Eye (tissue), 1 donor: Measurements from ENCODE around the gene UBR1.

Experiments
- DNase-seq: peaks from one replicate; pipeline ENCODE4 v3.0.0-alpha.2; 2015

UBR1 gene

DNA sequence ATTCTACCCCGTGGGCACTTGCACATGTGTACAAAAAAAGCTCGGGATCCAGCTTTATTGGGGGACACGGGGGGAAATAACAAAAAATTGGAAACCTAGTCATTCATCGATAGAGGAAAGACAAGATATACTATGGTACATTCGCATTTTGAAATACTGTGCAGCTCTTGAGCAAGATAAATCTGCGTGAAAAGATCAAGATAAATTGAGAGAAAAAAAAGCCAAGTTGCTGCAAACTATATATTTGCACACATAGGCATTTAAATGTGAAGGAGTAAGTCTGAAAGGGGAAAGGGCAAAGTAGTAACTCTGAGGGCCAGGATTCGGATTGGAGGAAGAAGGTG is 620 bp upstream of the UBR1 start:
- no peak for DNase-seq

GRCh38 chr15:43105077-43105736 is 631 bp downstream of the UBR1 start:
- DNase-seq, result no peak

- no peak for DNase-seq
Observed at GRCh38 chr15:43104426-43104825, 1.4 kb downstream of the UBR1 start.

DNA sequence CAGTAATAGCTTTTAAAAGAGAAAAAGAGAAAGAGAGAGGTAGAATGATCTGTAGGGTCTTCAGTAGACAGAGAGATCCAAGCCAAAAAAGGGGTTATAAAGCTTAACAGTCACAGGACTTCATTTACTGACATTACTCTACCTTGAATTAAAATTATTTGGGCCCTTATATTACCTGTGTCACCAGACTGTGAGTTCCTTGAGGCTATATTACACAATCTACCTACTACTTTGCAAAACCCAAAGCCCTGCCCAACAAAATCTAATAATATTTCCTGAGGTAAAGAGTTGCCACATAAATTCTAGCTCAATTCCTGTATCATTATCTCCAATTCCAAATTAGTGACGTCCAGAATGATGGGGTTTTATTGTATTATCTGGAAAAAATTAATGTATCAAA is 1.9 kb downstream of the UBR1 start:
- no peak for DNase-seq

DNA sequence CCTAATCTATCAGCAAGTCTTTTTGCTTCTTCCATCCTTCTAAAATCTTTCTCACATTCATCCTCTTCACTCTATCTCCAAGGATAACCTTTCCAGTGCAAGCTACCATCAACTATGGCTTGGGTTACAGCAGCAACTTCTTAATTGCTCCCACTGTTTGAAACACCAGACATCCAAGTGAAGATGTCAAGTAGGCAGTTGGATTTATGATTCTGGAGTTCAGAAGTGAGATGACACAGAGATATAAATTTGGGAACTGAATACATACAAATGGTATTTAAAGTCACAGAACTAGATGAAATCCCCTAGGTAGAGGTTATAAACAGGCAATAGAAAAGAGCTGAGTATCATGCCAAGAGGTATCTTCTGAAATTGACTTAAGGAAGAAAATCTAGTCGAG is 3.7 kb downstream of the UBR1 start:
- no peak for DNase-seq

GRCh38 chr15:43100971-43101370 is 4.9 kb downstream of the UBR1 start:
- DNase-seq, result no peak

- no peak for DNase-seq
Observed at GRCh38 chr15:43099105-43099845, 6.6 kb downstream of the UBR1 start.

DNA sequence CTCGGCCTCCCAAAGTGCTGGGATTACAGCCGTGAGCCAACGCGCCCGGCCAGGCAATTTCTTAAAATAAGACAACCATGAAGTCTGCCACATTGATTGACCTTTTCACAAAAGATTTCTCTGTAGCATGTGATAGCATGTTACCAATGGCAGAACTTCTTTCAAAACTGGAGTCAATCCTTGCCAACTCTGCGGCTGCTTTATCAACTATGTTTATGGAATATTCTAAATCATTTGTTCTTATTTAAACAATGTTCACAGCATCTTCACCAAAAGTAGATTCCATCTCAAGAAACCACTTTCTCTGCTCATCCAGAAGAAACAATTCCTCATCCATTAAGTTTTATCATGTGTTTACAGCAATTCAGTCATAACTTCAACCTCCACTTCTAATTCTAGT is 9.4 kb downstream of the UBR1 start:
- no peak for DNase-seq

GRCh38 chr15:43095708-43096347 is 10.0 kb downstream of the UBR1 start:
- no peak for DNase-seq

DNA sequence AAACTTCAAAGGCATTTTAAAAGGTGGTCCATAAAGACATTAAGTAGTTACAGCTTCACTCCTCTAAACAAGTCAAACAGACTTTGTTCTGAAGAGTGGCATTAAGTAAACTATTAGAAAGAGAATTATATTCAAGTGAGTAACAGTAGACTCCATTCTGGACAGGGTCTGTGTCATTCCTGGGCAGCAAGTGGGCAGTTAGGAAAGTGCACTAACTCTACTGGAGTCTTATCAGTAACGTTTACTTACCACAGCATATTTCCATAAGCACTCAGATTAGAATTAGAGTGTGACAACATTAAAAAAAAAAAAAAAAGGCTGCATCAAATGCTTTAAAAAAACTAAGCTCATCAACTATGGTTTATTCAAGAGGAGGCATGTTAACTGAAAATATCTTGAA is 10.6 kb downstream of the UBR1 start:
- DNase-seq, result no peak

DNA sequence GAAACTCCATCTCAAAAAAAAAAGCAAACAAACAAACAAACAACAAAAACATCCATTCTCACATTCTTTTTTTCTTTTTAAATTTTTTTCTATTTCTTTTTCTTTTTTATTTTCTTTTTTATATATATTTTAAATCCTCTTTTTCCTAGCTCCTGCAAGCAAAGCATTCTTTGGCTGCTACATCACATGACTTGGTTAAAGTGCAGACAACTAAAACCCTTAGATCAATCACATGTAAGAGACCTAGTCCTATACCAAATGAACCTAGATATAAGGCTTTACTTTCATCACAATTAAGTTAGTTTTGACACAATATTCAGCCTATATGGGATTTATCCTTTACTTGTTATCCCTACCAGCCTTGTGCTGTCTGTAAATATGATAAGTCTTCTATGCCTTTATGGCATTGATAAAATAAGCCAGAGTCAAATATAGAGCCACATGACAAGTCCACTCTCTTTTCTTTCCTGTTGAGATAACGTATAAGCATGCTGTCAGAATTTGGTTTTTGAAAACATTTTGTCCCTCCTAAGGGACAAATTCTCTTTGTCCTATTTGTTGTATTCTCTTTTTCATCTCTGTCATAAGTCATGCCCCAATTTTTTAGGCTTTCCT is 11.3 kb downstream of the UBR1 start:
- DNase-seq, result no peak

- DNase-seq, result no peak
Observed at GRCh38 chr15:43093026-43093425, 12.8 kb downstream of the UBR1 start.

DNA sequence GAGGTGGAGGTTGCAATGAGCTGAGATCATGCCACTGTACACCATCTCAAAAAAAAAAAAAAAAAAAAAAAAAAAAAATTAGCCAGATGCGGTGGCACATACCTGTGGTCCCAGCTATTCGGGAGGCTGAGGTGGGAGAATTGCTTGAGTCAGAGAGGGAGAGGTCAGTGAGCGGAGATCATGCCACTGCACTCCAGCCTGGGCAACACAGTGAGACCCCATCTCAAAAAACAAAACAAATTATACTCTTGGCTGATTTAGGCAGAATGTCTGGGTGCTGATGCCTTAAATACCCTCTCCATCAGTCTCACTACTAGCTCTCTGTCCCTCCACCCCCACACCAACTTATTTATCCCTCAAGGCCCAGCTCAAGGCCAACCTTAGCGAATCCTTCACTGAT is 14.0 kb downstream of the UBR1 start:
- no peak for DNase-seq

DNA sequence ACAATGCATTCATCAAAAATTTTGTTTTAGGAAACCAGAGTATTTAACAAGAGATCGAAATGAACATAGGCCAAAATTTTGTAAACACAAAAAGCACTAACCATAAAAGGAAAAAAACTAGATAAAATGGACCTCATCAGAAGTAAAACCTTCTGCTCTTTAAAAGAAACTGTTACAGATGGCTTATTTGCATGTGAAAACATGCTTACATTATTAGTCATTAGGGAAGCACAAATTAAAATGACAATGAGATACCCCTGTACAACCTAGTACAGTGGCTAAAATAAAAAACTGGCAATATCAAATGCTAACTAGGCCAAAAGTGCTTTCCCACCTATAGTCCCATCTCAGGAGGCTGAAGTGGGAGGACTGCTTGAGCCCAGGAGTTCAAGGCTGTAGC is 19.3 kb downstream of the UBR1 start:
- no peak for DNase-seq

DNA sequence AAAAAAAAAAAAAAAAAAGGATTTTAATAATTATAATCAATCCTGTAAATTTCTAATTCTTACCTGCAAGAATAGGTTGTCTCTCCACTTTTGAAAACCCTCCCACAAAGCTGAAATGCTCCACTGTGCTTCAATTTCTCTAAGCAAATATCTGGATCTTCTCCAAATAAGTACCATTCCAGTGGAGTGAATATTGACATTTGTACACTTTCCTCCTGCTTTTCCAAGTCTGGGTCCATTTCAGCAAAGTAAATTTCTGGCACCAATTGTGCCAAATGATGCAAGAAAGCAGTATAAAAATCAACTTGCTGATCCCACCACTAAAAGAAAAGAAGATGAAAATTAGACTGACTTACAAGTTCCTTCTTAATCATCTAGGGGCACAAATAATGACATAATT is 19.9 kb downstream of the UBR1 start:
- no peak for DNase-seq

DNA sequence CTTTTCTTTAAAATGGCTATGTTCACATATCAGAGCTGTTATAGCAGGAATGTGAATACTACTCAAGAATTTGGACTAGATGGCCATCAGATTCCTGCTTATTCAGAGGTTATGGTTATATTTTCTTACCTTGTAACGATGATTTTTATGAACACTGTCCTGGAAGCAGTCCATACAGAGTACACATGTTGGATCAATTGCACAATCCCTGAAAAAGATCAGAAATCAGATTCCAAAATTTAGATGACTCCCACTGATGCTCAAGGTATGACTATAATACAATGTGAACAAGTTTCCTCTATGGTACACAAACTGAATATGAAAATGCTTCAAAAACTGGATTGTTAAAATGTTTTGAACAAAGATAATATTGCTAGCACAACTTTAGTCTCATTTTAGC is 23.3 kb downstream of the UBR1 start:
- no peak for DNase-seq

GRCh38 chr15:43081283-43081682 is 24.6 kb downstream of the UBR1 start:
- DNase-seq, result no peak

DNA sequence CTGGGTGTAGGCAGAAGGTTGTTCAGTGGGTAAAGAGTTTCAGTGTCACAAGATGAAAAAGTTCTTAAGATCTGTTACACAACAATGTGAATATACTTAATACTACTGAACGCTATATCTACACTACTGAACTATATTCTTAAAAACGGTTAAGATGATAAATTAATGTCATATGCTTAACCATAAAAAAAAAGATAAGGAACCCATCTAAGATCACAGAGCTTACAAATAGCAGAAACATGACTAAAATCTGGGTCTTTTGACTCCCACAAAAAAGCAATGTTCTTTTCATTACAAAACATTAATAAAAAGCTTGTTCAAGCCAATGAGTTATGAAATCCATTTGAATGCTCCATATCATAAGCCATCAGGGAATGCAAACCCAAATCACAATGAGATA is 34.4 kb downstream of the UBR1 start:
- DNase-seq, result no peak

- DNase-seq, result no peak
Observed at GRCh38 chr15:43070893-43071292, 34.9 kb downstream of the UBR1 start.

DNA sequence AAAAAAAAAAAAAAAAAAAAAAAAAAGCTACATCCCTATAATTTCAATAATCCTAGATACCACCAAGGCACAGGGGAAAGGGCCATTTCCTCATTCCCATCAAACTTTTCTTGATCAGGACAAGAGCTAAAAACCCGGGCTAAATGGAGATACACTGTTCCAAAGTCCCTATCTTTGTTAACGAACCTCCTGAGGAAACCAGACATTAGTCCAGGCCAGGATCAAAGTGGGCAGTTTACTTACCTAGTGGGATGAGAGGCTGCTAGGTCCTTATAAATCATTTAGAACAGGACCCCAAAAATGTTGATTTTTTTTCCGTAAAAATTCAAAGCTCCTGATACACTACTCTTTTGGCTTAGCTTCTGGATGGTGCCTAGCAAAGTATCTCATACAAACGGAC is 35.6 kb downstream of the UBR1 start:
- DNase-seq, result no peak

DNA sequence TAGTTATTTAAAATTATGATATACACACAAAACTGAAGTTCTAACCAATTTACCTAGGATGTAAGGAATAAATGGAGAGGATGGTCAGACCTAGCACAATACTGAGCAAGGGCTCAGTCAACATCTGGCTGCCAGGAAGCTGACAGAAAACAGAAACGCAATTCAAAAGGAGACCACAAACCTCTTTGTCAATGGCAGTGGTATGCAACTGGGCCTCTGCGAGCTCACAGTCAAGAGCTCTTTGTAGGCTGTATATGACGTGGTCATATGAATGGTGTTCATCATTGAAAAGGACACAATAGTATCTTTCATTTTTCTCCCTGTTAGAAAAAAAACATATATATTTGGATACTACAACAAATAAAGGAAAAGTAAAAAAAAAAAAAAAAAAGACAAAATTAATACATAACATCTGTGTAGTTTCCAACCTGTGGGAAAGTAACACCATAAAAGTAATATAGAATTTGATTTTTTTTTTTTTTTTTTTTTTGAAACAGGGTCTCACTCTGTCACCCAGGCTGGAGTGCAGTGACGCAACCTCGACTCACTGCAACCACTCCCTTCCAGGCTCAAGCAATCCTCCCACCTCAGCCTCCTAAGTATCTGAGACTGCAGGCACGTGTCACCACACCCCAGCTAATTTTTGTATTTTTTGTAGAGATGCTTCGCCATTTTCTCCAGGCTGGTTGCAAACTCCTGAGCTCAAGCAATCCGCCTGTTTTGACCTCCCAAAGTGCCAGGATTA is 37.9 kb downstream of the UBR1 start:
- DNase-seq, result no peak

DNA sequence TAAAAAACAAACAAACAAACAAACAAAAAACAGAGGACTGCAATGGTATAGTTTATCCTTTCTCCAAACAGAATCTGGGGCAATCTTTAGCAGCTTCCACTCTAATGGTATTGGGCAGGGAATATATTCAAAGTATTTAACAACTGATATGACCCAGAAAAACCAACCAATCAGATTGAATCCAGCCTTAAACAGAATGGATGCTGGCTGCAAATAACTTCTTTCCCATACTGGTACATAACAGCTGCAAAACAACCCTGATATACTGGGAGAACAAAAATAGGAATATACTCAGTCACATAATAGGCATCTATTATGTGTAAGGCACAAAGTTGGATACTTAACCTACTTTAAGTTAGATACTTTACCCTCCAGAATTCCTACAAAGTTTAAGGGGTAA is 49.1 kb downstream of the UBR1 start:
- no peak for DNase-seq

GRCh38 chr15:43052860-43053259 is 53.0 kb downstream of the UBR1 start:
- no peak for DNase-seq
